GM23338 (cell line): ENCODE results near the gene PDCD1. TPM values are rescaled to one million over a fixed set of nuclear protein-coding genes. Genes with fewer than 3 reads are reported as not detected.
"Not testable (repeated sequence)": the region's sequence is repeated elsewhere in the genome, so short reads cannot be mapped to it uniquely, and the experiment has no call there.

Experiments
- ATAC-seq: fragments of 200-7000 bp; cut with Tn5 transposase; 3 replicates; pipeline ENCODE4 v1.9.1; 2020
- DNase-seq: peaks from one replicate; pipeline ENCODE4 v3.0.0-alpha.2; 2015; ENCODE audit warnings: low spot score
- H2AFZ ChIP-seq: fragments of 200-600 bp; sonication (generic); 2 replicates; pipeline ENCODE4 v1.8.0; 2016; ENCODE audit warnings: antibody characterized with exemption, mild to moderate bottlenecking, moderate library complexity
- H3F3A ChIP-seq: fragments of 200-600 bp; sonication (generic); replicated peaks from 2 replicates; pipeline ENCODE4 v1.8.0; 2017; ENCODE audit warnings: antibody characterized with exemption, mixed run types, low read depth
- H3K27ac ChIP-seq: fragments of 200-600 bp; sonication (generic); 2 replicates; pipeline ENCODE4 v1.6.1; 2016; ENCODE audit warnings: low read depth
- H3K27me3 ChIP-seq: fragments of 200-600 bp; sonication (generic); 2 replicates; pipeline ENCODE4 v1.8.0; 2016; ENCODE audit warnings: mild to moderate bottlenecking, mixed run types, moderate library complexity; ENCODE audit not compliant: insufficient read depth
- H3K36me3 ChIP-seq: fragments of 200-600 bp; sonication (generic); 2 replicates; pipeline ENCODE4 v1.8.0; 2016; ENCODE audit warnings: mild to moderate bottlenecking; ENCODE audit not compliant: insufficient read depth
- H3K4me1 ChIP-seq: fragments of 200-600 bp; sonication (generic); 2 replicates; pipeline ENCODE4 v1.8.0; 2016; ENCODE audit warnings: mild to moderate bottlenecking, moderate library complexity; ENCODE audit not compliant: insufficient read depth
- H3K4me2 ChIP-seq: fragments of 200-600 bp; sonication (generic); 2 replicates; pipeline ENCODE4 v1.7.1; 2017; ENCODE audit warnings: mixed run types
- H3K4me3 ChIP-seq: fragments of 200-600 bp; sonication (generic); 2 replicates; pipeline ENCODE4 v1.6.1; 2016; ENCODE audit warnings: mixed run types
- H3K79me2 ChIP-seq: fragments of 200-600 bp; sonication (generic); replicated peaks from 2 replicates; pipeline ENCODE4 v1.8.0; 2017; ENCODE audit warnings: mild to moderate bottlenecking; ENCODE audit not compliant: insufficient read depth
- H3K9me2 ChIP-seq: fragments of 200-600 bp; sonication (generic); 2 replicates; pipeline ENCODE4 v1.8.0; 2017; ENCODE audit not compliant: insufficient read depth
- H4K20me1 ChIP-seq: fragments of 200-600 bp; sonication (generic); replicated peaks from 2 replicates; pipeline ENCODE4 v1.8.0; 2017; ENCODE audit warnings: mild to moderate bottlenecking; ENCODE audit not compliant: insufficient read depth
- H3K27ac Mint-ChIP-seq: 2 replicates; pipeline ENCODE4 v1.8.0; 2020; ENCODE audit warnings: inconsistent platforms, mild to moderate bottlenecking, moderate library complexity, mixed read lengths
- H3K27me3 Mint-ChIP-seq: 3 replicates; pipeline ENCODE4 v1.8.0; 2022; ENCODE audit warnings: low read depth, mild to moderate bottlenecking, moderate library complexity, mixed read lengths, inconsistent platforms; ENCODE audit not compliant: insufficient read depth, poor library complexity
- H3K36me3 Mint-ChIP-seq: 3 replicates; pipeline ENCODE4 v1.8.0; 2021; ENCODE audit warnings: low read depth, mild to moderate bottlenecking, inconsistent platforms, moderate library complexity, mixed read lengths
- H3K4me1 Mint-ChIP-seq: 3 replicates; pipeline ENCODE4 v1.8.0; 2020; ENCODE audit warnings: mild to moderate bottlenecking, inconsistent platforms, mixed read lengths
- H3K4me3 Mint-ChIP-seq: 3 replicates; pipeline ENCODE4 v1.8.0; 2021; ENCODE audit warnings: moderate library complexity, mild to moderate bottlenecking, inconsistent platforms, mixed read lengths
- H3K9me3 Mint-ChIP-seq: 3 replicates; pipeline ENCODE4 v1.8.0; 2020; ENCODE audit warnings: moderate library complexity, mild to moderate bottlenecking, inconsistent platforms, mixed read lengths
- CREB1 ChIP-seq: fragments of 250-450 bp; sonication (Bioruptor Pico); IDR thresholded peaks from 2 replicates; pipeline ENCODE4 v1.5.0; 2020; ENCODE audit warnings: low read depth, mild to moderate bottlenecking, moderate library complexity
- EZH2 ChIP-seq: fragments of 200-600 bp; sonication (generic); IDR thresholded peaks from one replicate; pipeline ENCODE4 v1.8.0; 2017; ENCODE audit warnings: antibody characterized with exemption, mild to moderate bottlenecking, low read depth; ENCODE audit not compliant: unreplicated experiment
- EZH2phosphoT487 ChIP-seq: fragments of 200-600 bp; sonication (generic); IDR thresholded peaks from one replicate; pipeline ENCODE4 v1.8.1; 2018; ENCODE audit warnings: antibody characterized with exemption; ENCODE audit not compliant: unreplicated experiment
- JUNB ChIP-seq: IDR thresholded peaks from one replicate; pipeline ENCODE4 v1.6.1; 2016; ENCODE audit warnings: antibody characterized with exemption; ENCODE audit not compliant: unreplicated experiment
- NANOG ChIP-seq: IDR thresholded peaks from 2 replicates; pipeline ENCODE4 v1.6.1; 2016; ENCODE audit warnings: antibody characterized with exemption, borderline replicate concordance
- STAT1 ChIP-seq: IDR thresholded peaks from one replicate; pipeline ENCODE4 v1.6.1; 2016; ENCODE audit warnings: antibody characterized with exemption; ENCODE audit not compliant: unreplicated experiment
- ZNF114 ChIP-seq: fragments of 250-450 bp; sonication (Bioruptor Pico); IDR thresholded peaks from 2 replicates; pipeline ENCODE4 v1.5.0; 2020; ENCODE audit warnings: mild to moderate bottlenecking, moderate library complexity
- ZNF331 ChIP-seq: fragments of 250-450 bp; sonication (Bioruptor Pico); IDR thresholded peaks from 2 replicates; pipeline ENCODE4 v1.5.0; 2020; ENCODE audit warnings: low read depth, mild to moderate bottlenecking, moderate library complexity
- polyA plus RNA-seq: library from polyadenylated mRNA; unstranded; fragments of >200 nt; fragmentation: Nextera tagmentation; extraction: Ambion mirVana; gene quantifications from 2 replicates; pipeline ENCODE4 v1.2.1, GENCODE V29; 2016
- total RNA-seq: library from RNA; depleted of rRNA; stranded (reverse); fragments of >200 nt; shearing (Covaris generic); gene quantifications from 2 replicates; pipeline ENCODE4 v1.2.3, GENCODE V29; 2014
- TF ChIP-seq, protein P1 (sequence below): IDR thresholded peaks from 2 replicates; pipeline ENCODE4 v1.6.1; 2016; ENCODE audit warnings: antibody characterized with exemption
- TF ChIP-seq, protein P2 (sequence below): IDR thresholded peaks from one replicate; pipeline ENCODE4 v1.6.1; 2018; ENCODE audit warnings: antibody characterized with exemption; ENCODE audit not compliant: unreplicated experiment
- TF ChIP-seq, protein P3 (sequence below), 2 experiments: fragments of 200-600 bp in 1 of 2; sonication (generic) in 1 of 2; conservative IDR thresholded peaks; 2 replicates each; pipeline versions ENCODE4 v1.5.1 to v1.6.1; 2016 to 2017; ENCODE audit warnings: antibody characterized with exemption in 2 of 2, low read depth in 2 of 2, mild to moderate bottlenecking in 2 of 2, moderate library complexity in 1 of 2

Gene PDCD1
- total and polyA plus RNA-seq, 2 experiments from 2014 or later: 0.34 to 0.38 TPM

DNA sequence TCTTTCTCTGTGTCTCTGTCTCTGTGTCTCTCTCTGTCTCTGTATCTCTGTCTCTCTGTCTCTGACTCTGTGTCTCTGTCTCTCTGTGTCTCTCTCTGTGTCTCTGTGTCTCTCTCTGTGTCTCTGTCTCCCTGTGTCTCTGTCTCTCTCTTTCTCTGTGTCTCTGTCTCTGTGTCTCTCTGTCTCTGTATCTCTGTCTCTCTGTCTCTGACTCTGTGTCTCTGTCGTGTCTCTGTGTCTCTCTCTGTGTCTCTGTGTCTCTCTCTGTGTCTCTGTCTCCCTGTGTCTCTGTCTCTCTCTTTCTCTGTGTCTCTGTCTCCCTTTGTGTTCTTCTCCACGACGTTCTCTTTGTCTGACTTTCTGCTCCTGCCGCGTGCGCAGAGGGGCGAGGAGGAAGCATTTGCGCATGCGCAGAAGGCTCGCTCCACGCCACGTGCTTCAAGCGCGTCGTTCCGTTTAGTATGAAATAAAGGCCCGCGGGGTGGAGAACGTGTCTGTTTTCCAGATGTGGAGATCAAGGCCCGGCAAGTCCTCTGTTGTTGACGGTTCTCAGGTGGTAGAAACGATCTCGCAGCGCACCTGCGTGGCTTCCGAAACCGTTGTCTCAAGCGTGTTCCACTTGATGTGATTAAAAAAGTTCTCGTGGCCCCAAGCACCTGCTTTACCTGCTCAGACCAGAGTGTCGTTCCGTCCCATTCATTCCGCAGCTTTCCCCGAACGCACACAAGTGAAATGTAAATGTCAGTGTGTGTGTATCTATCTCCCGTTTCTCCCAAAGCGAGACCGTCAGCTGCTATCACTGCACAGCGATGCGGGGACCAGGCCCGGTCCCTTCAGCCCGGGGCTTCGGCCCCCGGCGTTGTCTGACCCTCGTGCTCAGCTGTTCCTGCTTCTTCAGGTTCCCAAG is 34.9 kb downstream of the PDCD1 start:
- Mint-ChIP-seq H3K36me3 (peaks cover 13% of the 10 kb centered on the region), H3K4me3 (peak overlapping the region; percentile 38; the same call in 2 of the 3 replicates), H3K4me1 (peaks cover 17% of the 10 kb centered on the region), H3K9me3 (peaks cover 40% of the 10 kb centered on the region), H3K27me3 (peaks cover 31% of the 10 kb centered on the region)
- not testable (repeated sequence) for H4K20me1 ChIP-seq, H3K27me3 ChIP-seq, H3K36me3 ChIP-seq, H3K79me2 ChIP-seq, H3K27ac ChIP-seq, ATAC-seq, H3K4me2 ChIP-seq, H2AFZ ChIP-seq, H3K4me1 ChIP-seq, H3K4me3 ChIP-seq, H3K9me2 ChIP-seq, DNase-seq, H3K27ac Mint-ChIP-seq
- peaks cover 18% of the 10 kb centered on the region for H3F3A ChIP-seq

DNA sequence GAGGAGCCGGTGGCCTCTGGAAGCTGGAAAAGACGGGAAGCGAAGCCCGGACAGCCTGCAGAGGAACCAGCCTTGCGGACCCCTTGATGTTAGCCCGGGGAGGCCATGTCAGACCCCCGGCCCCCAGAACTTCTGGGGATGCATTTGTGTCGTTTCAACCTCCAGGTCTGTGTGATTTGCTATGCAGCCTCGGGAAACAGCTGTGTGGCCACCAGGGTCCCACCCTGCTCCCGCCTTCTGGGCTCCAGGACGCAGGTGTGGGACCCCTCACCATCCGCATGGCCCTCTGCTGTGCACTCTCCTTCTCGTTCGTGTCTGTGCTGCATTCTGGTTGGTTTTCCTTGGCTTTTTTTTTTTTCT is 36.5 kb downstream of the PDCD1 start:
- peaks cover 31% of the 10 kb centered on the region for H3K9me3 Mint-ChIP-seq
- ATAC-seq: no peak
- no peak overlapping the region for H3K27ac Mint-ChIP-seq
- TF ChIP-seq ZNF331: no peak
- TF ChIP-seq, protein P1, sequence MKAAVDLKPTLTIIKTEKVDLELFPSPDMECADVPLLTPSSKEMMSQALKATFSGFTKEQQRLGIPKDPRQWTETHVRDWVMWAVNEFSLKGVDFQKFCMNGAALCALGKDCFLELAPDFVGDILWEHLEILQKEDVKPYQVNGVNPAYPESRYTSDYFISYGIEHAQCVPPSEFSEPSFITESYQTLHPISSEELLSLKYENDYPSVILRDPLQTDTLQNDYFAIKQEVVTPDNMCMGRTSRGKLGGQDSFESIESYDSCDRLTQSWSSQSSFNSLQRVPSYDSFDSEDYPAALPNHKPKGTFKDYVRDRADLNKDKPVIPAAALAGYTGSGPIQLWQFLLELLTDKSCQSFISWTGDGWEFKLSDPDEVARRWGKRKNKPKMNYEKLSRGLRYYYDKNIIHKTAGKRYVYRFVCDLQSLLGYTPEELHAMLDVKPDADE: no peak
- no peak for TF ChIP-seq NANOG
- no peak for TF ChIP-seq JUNB
- no peak for TF ChIP-seq CREB1 (CRISPR knock-in tag)
- TF ChIP-seq, protein P2, sequence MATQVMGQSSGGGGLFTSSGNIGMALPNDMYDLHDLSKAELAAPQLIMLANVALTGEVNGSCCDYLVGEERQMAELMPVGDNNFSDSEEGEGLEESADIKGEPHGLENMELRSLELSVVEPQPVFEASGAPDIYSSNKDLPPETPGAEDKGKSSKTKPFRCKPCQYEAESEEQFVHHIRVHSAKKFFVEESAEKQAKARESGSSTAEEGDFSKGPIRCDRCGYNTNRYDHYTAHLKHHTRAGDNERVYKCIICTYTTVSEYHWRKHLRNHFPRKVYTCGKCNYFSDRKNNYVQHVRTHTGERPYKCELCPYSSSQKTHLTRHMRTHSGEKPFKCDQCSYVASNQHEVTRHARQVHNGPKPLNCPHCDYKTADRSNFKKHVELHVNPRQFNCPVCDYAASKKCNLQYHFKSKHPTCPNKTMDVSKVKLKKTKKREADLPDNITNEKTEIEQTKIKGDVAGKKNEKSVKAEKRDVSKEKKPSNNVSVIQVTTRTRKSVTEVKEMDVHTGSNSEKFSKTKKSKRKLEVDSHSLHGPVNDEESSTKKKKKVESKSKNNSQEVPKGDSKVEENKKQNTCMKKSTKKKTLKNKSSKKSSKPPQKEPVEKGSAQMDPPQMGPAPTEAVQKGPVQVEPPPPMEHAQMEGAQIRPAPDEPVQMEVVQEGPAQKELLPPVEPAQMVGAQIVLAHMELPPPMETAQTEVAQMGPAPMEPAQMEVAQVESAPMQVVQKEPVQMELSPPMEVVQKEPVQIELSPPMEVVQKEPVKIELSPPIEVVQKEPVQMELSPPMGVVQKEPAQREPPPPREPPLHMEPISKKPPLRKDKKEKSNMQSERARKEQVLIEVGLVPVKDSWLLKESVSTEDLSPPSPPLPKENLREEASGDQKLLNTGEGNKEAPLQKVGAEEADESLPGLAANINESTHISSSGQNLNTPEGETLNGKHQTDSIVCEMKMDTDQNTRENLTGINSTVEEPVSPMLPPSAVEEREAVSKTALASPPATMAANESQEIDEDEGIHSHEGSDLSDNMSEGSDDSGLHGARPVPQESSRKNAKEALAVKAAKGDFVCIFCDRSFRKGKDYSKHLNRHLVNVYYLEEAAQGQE: no peak
- TF ChIP-seq ZNF114 (CRISPR knock-in tag): no peak
- TF ChIP-seq STAT1: no peak
- TF ChIP-seq, protein P3, sequence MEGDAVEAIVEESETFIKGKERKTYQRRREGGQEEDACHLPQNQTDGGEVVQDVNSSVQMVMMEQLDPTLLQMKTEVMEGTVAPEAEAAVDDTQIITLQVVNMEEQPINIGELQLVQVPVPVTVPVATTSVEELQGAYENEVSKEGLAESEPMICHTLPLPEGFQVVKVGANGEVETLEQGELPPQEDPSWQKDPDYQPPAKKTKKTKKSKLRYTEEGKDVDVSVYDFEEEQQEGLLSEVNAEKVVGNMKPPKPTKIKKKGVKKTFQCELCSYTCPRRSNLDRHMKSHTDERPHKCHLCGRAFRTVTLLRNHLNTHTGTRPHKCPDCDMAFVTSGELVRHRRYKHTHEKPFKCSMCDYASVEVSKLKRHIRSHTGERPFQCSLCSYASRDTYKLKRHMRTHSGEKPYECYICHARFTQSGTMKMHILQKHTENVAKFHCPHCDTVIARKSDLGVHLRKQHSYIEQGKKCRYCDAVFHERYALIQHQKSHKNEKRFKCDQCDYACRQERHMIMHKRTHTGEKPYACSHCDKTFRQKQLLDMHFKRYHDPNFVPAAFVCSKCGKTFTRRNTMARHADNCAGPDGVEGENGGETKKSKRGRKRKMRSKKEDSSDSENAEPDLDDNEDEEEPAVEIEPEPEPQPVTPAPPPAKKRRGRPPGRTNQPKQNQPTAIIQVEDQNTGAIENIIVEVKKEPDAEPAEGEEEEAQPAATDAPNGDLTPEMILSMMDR (conservative IDR thresholded peaks at IDR 0.05; ENCODE audit: low read depth in 2 of 2): no peak
- TF ChIP-seq EZH2phosphoT487: no peak
- TF ChIP-seq EZH2: no peak

More for the DNA sequence above, 36.5 kb downstream of the PDCD1 start:
- Histone ChIP-seq H4K20me1 (no peaks in the 10 kb centered on the region), H3K79me2 (no peaks in the 10 kb centered on the region), H2AFZ (no peak overlapping the region), H3K4me3 (no peak overlapping the region), H3K4me2 (no peak overlapping the region), H3K27me3 (no peaks in the 10 kb centered on the region), H3K4me1 (no peaks in the 10 kb centered on the region; the same call in 1 of the 2 replicates), H3K36me3 (no peaks in the 10 kb centered on the region), H3F3A (peaks cover 18% of the 10 kb centered on the region), H3K9me2 (no peaks in the 10 kb centered on the region), H3K27ac (no peak overlapping the region)
- no peak for DNase-seq
- H3K4me1 Mint-ChIP-seq: peaks cover 17% of the 10 kb centered on the region
- peaks cover 34% of the 10 kb centered on the region for H3K27me3 Mint-ChIP-seq
- H3K4me3 Mint-ChIP-seq: no peak overlapping the region
- peaks cover 13% of the 10 kb centered on the region for H3K36me3 Mint-ChIP-seq
